ENCODE data around the gene EMILIN3.

The EMILIN3 gene

DNA sequence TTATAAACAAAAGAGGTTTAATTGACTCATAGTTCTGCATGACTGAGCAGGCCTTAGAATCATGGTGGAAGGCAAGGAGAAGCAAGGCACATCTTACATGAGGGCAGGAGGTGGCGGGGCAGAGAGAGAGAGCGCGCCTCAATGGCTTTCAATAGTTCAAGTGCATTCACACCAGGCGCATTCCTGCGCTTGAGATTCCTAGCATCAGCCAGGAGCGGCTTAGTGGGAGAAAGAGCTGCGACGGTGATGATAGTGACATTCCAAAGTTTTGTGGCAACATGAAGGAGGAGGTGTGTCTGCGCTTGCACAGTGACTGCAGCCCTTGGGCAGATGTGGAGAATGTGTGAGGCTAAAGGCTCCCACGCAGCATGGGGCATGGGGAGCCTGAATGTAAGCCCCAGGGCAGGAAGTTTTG is 25.0 kb upstream of the EMILIN3 start:
- Histone ChIP-seq H2AFZ (ENCODE audit: low read depth, low read length) (no peak overlapping the region), H3K4me3 (ENCODE audit: low read depth in 1 of 2, low read length in 2 of 2) (no peak overlapping the region), H3K9ac (ENCODE audit: low read depth, low read length) (no peak overlapping the region), H3K36me3 (ENCODE audit: insufficient read depth, low read length) (no peaks in the 10 kb centered on the region), H3K27me3 (ENCODE audit: insufficient read depth, low read length, poor library complexity) (no peaks in the 10 kb centered on the region), H3K27ac (ENCODE audit: low read length) (no peak overlapping the region), H3K4me1 (ENCODE audit: insufficient read depth, low read length) (no peaks in the 10 kb centered on the region), H3K9me3 (ENCODE audit: insufficient read depth, low read length, severe bottlenecking) (no peaks in the 10 kb centered on the region), H3K79me2 (ENCODE audit: insufficient read depth, low read length) (no peaks in the 10 kb centered on the region), H4K20me1 (ENCODE audit: insufficient read depth, low read length) (no peaks in the 10 kb centered on the region), H3K4me2 (ENCODE audit: insufficient read depth, low read length) (no peak overlapping the region)
- TF ChIP-seq EZH2 (IDR thresholded peaks at IDR 0.05; ENCODE audit: borderline replicate concordance, low read depth, low read length, severe bottlenecking): no peak
- TF ChIP-seq, protein P1, sequence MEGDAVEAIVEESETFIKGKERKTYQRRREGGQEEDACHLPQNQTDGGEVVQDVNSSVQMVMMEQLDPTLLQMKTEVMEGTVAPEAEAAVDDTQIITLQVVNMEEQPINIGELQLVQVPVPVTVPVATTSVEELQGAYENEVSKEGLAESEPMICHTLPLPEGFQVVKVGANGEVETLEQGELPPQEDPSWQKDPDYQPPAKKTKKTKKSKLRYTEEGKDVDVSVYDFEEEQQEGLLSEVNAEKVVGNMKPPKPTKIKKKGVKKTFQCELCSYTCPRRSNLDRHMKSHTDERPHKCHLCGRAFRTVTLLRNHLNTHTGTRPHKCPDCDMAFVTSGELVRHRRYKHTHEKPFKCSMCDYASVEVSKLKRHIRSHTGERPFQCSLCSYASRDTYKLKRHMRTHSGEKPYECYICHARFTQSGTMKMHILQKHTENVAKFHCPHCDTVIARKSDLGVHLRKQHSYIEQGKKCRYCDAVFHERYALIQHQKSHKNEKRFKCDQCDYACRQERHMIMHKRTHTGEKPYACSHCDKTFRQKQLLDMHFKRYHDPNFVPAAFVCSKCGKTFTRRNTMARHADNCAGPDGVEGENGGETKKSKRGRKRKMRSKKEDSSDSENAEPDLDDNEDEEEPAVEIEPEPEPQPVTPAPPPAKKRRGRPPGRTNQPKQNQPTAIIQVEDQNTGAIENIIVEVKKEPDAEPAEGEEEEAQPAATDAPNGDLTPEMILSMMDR (IDR thresholded peaks at IDR 0.05; ENCODE audit: borderline replicate concordance, extremely low read depth, low read length, poor library complexity, severe bottlenecking): no peak
- DNase-seq: no peak
- ATAC-seq (ENCODE audit: insufficient read depth, low read depth): no peak

GRCh38 chr20:41390889-41391288 is 24.3 kb upstream of the EMILIN3 start:
- H3K9ac ChIP-seq (ENCODE audit: low read depth, low read length): no peak overlapping the region
- no peak for TF ChIP-seq EZH2 (IDR thresholded peaks at IDR 0.05; ENCODE audit: borderline replicate concordance, low read depth, low read length, severe bottlenecking)
- TF ChIP-seq, protein P1 (IDR thresholded peaks at IDR 0.05; ENCODE audit: borderline replicate concordance, extremely low read depth, low read length, poor library complexity, severe bottlenecking): no peak
- H3K79me2 ChIP-seq (ENCODE audit: insufficient read depth, low read length): no peaks in the 10 kb centered on the region
- no peaks in the 10 kb centered on the region for H3K36me3 ChIP-seq (ENCODE audit: insufficient read depth, low read length)
- no peak overlapping the region for H2AFZ ChIP-seq (ENCODE audit: low read depth, low read length)
- no peak overlapping the region for H3K4me2 ChIP-seq (ENCODE audit: insufficient read depth, low read length)
- ATAC-seq (ENCODE audit: insufficient read depth, low read depth) (no peak), DNase-seq (no peak)
- no peak overlapping the region for H3K27ac ChIP-seq (ENCODE audit: low read length)
- no peaks in the 10 kb centered on the region for H4K20me1 ChIP-seq (ENCODE audit: insufficient read depth, low read length)
- H3K9me3 ChIP-seq (ENCODE audit: insufficient read depth, low read length, severe bottlenecking): no peaks in the 10 kb centered on the region
- no peaks in the 10 kb centered on the region for H3K4me1 ChIP-seq (ENCODE audit: insufficient read depth, low read length)
- no peak overlapping the region for H3K4me3 ChIP-seq (ENCODE audit: low read depth in 1 of 2, low read length in 2 of 2)
- no peaks in the 10 kb centered on the region for H3K27me3 ChIP-seq (ENCODE audit: insufficient read depth, low read length, poor library complexity)

DNA sequence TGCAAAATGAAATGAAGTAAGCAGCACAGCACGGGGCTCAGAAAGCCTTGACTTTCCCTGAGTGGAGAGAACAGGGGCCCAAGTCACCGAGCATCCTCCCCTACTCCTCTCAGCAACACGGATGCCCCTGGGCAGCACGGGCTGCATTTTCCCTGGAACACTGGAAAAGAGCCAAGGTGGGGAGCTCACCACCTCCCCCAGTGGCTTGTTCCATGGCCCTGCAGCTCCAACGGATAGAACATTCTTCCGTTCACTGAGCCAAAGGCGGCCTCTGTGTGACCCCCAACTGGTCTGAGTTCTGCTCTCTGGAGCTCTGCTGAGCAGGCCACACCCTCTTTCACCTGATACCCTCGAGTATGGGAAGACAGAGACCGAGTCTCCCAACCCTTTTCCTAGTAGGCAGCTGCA is 20.8 kb upstream of the EMILIN3 start:
- H3K9me3 ChIP-seq (ENCODE audit: insufficient read depth, low read length, severe bottlenecking): no peaks in the 10 kb centered on the region
- H2AFZ ChIP-seq (ENCODE audit: low read depth, low read length): no peak overlapping the region
- H3K27me3 ChIP-seq (ENCODE audit: insufficient read depth, low read length, poor library complexity): no peaks in the 10 kb centered on the region
- H3K4me3 ChIP-seq (ENCODE audit: low read depth in 1 of 2, low read length in 2 of 2): no peak overlapping the region
- TF ChIP-seq, protein P1 (IDR thresholded peaks at IDR 0.05; ENCODE audit: borderline replicate concordance, extremely low read depth, low read length, poor library complexity, severe bottlenecking): no peak
- TF ChIP-seq EZH2 (IDR thresholded peaks at IDR 0.05; ENCODE audit: borderline replicate concordance, low read depth, low read length, severe bottlenecking): no peak
- DNase-seq (no peak), ATAC-seq (ENCODE audit: insufficient read depth, low read depth) (no peak)
- H3K9ac ChIP-seq (ENCODE audit: low read depth, low read length): no peak overlapping the region
- no peaks in the 10 kb centered on the region for H3K36me3 ChIP-seq (ENCODE audit: insufficient read depth, low read length)
- H3K4me2 ChIP-seq (ENCODE audit: insufficient read depth, low read length): no peak overlapping the region
- H3K4me1 ChIP-seq (ENCODE audit: insufficient read depth, low read length): no peaks in the 10 kb centered on the region
- H3K27ac ChIP-seq (ENCODE audit: low read length): no peak overlapping the region
- H3K79me2 ChIP-seq (ENCODE audit: insufficient read depth, low read length): no peaks in the 10 kb centered on the region
- no peaks in the 10 kb centered on the region for H4K20me1 ChIP-seq (ENCODE audit: insufficient read depth, low read length)

Measured in DND-41 (cell line).